MCF 10A (cell line): ENCODE results near the gene SLC9A3. TPM values are rescaled to one million over a fixed set of nuclear protein-coding genes. Genes with fewer than 3 reads are reported as not detected.

Source experiments
- BruUV-seq: library from RNA; stranded (reverse); fragments of 400-500 nt; replicated peaks from 2 replicates; lab custom pipeline; 2021; lab: Mats Ljungman, UMichigan
- CTCF ChIA-PET: fragments of 300-600 bp; sonication (Branson Sonifier 250); formaldehyde crosslinking; extraction: SDS; loops from one replicate; lab custom pipeline; 2021; ENCODE audit warnings: antibody characterized with exemption, inconsistent platforms; lab: Yijun Ruan, JAX
- POLR2A ChIA-PET: fragments of 300-600, 350-650 bp; sonication (Branson Sonifier 250); formaldehyde crosslinking; extraction: SDS; loops from one replicate; lab custom pipeline; 2020; ENCODE audit warnings: antibody characterized with exemption, inconsistent platforms; lab: Yijun Ruan, JAX
- DNase-seq: peaks from one replicate; pipeline ENCODE4 v3.0.0-alpha.2; 2018; ENCODE audit not compliant: unreplicated experiment
- H3K27ac Mint-ChIP-seq: one replicate; pipeline ENCODE4 v1.8.0; 2022; ENCODE audit warnings: mild to moderate bottlenecking, low read depth, mixed read lengths; ENCODE audit not compliant: unreplicated experiment
- H3K27me3 Mint-ChIP-seq: one replicate; pipeline ENCODE4 v1.8.0; 2022; ENCODE audit warnings: mixed read lengths; ENCODE audit not compliant: insufficient read depth, unreplicated experiment
- H3K36me3 Mint-ChIP-seq: one replicate; pipeline ENCODE4 v1.8.0; 2022; ENCODE audit warnings: mild to moderate bottlenecking, moderate library complexity, mixed read lengths; ENCODE audit not compliant: insufficient read depth, unreplicated experiment
- H3K4me1 Mint-ChIP-seq: one replicate; pipeline ENCODE4 v1.8.0; 2022; ENCODE audit warnings: mixed read lengths; ENCODE audit not compliant: insufficient read depth, unreplicated experiment
- H3K4me3 Mint-ChIP-seq: one replicate; pipeline ENCODE4 v1.8.0; 2022; ENCODE audit warnings: mild to moderate bottlenecking, moderate library complexity, mixed read lengths; ENCODE audit not compliant: unreplicated experiment
- H3K9me3 Mint-ChIP-seq: one replicate; pipeline ENCODE4 v1.8.0; 2022; ENCODE audit warnings: mixed read lengths; ENCODE audit not compliant: unreplicated experiment
- CTCF ChIP-seq: fragments of 200-600 bp; IDR thresholded peaks from one replicate; pipeline ENCODE4 v1.8.0; 2022; ENCODE audit warnings: antibody characterized with exemption, mild to moderate bottlenecking; ENCODE audit not compliant: unreplicated experiment
- intact Hi-C: fragments of 100-400 bp; cut with micrococcal nuclease; formaldehyde crosslinking; loops from 2 replicates; pipeline ENCODE4 v1.14.1; 2022
- total RNA-seq: library from RNA; stranded (reverse); gene quantifications from 2 replicates; pipeline ENCODE4 v1.2.3, GENCODE V29; 2022

The SLC9A3 gene
- total RNA-seq, 1 experiment from 2014 or later: 1.0 TPM

GRCh38 chr5:551406-551805 lies 27.2 kb upstream of the SLC9A3 start:
- Mint-ChIP-seq H3K27me3 (peaks cover 41% of the 10 kb centered on the region), H3K27ac (no peak overlapping the region), H3K36me3 (no peaks in the 10 kb centered on the region), H3K4me1 (no peaks in the 10 kb centered on the region), H3K4me3 (no peak overlapping the region), H3K9me3 (peaks cover 22% of the 10 kb centered on the region)
- ChIA-PET POLR2A (no interaction called here), CTCF (no interaction called here)
- intact Hi-C loops: no loop called here
- no peak for TF ChIP-seq CTCF
- DNase-seq: no peak
- no TSS peak for BruUV-seq

GRCh38 chr5:549229-549628 lies 25.0 kb upstream of the SLC9A3 start:
- intact Hi-C loops: no loop called here
- ChIA-PET POLR2A (no interaction called here), CTCF (no interaction called here)
- Mint-ChIP-seq H3K36me3 (no peaks in the 10 kb centered on the region), H3K4me1 (no peaks in the 10 kb centered on the region), H3K27ac (no peak overlapping the region), H3K4me3 (no peak overlapping the region), H3K9me3 (peaks cover 22% of the 10 kb centered on the region), H3K27me3 (peaks cover 41% of the 10 kb centered on the region)
- BruUV-seq: no TSS peak
- no peak for DNase-seq
- TF ChIP-seq CTCF: no peak

GRCh38 chr5:548256-548655 lies 24.0 kb upstream of the SLC9A3 start:
- no peak for TF ChIP-seq CTCF
- H3K4me3 Mint-ChIP-seq: no peak overlapping the region

GRCh38 chr5:547086-547924 lies 23.1 kb upstream of the SLC9A3 start:
- intact Hi-C loops: no loop called here
- Mint-ChIP-seq H3K4me3 (no peak overlapping the region), H3K27ac (no peak overlapping the region), H3K9me3 (peaks cover 22% of the 10 kb centered on the region), H3K27me3 (peaks cover 41% of the 10 kb centered on the region), H3K4me1 (no peaks in the 10 kb centered on the region), H3K36me3 (no peaks in the 10 kb centered on the region)
- no TSS peak for BruUV-seq
- no peak for TF ChIP-seq CTCF
- DNase-seq: no peak
- ChIA-PET POLR2A (no interaction called here), CTCF (no interaction called here)

More at GRCh38 chr5:548256-548655, 24.0 kb upstream of the SLC9A3 start:
- H3K27ac Mint-ChIP-seq: no peak overlapping the region
- intact Hi-C loops: no loop called here
- H3K36me3 Mint-ChIP-seq: no peaks in the 10 kb centered on the region
- DNase-seq: no peak
- peaks cover 41% of the 10 kb centered on the region for H3K27me3 Mint-ChIP-seq
- peaks cover 22% of the 10 kb centered on the region for H3K9me3 Mint-ChIP-seq
- POLR2A ChIA-PET: no interaction called here
- BruUV-seq: no TSS peak
- CTCF ChIA-PET: interaction anchor here (0.6 to 0.7 kb wide), 2 partner anchors 25 to 347 kb away, joined by 3 read pairs; no protein-coding TSS in a partner anchor
- H3K4me1 Mint-ChIP-seq: no peaks in the 10 kb centered on the region
